Omental fat pad (tissue), 4 donors: ENCODE data around the gene RNGTT. TPM values are rescaled to one million over a fixed set of nuclear protein-coding genes. Genes with fewer than 3 reads are reported as not detected.
"Not testable (repeated sequence)": the region's sequence is repeated elsewhere in the genome, so short reads cannot be mapped to it uniquely, and the experiment has no call there.

ENCODE experiments used
- ATAC-seq: fragments of 150-250 bp; one replicate; pipeline ENCODE4 v1.9.1; 2016; ENCODE audit warnings: mild to moderate bottlenecking, moderate library complexity; ENCODE audit not compliant: low FRiP score
- DNase-seq: peaks from one replicate; pipeline ENCODE4 v3.0.0-alpha.2; 2019; ENCODE audit warnings: low spot score
- total RNA-seq, 4 donors: library from RNA; depleted of rRNA; stranded (reverse); fragments of >200 nt; gene quantifications; one replicate each; pipeline ENCODE4 v1.1.0, GENCODE V29; 2016
- TF ChIP-seq, protein P1 (sequence below), 3 donors: fragments of 450-650 bp; IDR thresholded peaks; one replicate each; pipeline ENCODE4 v1.5.1; 2016 to 2017; ENCODE audit warnings: antibody characterized with exemption in 3 of 3, mild to moderate bottlenecking in 3 of 3, moderate library complexity in 2 of 3

RNGTT gene
- total RNA-seq, 4 donors from 2014 or later: 12.6 to 21.7 (median 17.7) TPM

DNA sequence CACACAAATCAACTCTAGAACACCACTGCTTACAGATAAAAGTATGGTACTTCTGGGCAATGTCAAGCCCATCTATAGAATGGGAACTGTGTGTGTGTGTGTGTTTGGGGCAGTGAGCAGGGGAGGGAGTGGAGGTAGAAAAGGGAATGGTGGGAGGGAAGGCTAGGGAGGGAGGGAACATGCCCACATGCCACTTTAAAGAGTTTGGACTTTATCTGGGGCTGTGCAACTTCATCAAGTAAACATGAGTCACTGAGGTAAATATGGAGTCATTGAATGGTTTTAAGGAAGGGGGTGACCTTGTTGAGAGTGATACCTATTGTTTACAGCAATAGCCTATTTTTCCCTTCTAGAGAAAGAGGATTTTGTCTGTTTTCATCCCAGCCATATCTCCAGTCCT, 22.5 kb upstream of the RNGTT start:
- TF ChIP-seq, protein P1, sequence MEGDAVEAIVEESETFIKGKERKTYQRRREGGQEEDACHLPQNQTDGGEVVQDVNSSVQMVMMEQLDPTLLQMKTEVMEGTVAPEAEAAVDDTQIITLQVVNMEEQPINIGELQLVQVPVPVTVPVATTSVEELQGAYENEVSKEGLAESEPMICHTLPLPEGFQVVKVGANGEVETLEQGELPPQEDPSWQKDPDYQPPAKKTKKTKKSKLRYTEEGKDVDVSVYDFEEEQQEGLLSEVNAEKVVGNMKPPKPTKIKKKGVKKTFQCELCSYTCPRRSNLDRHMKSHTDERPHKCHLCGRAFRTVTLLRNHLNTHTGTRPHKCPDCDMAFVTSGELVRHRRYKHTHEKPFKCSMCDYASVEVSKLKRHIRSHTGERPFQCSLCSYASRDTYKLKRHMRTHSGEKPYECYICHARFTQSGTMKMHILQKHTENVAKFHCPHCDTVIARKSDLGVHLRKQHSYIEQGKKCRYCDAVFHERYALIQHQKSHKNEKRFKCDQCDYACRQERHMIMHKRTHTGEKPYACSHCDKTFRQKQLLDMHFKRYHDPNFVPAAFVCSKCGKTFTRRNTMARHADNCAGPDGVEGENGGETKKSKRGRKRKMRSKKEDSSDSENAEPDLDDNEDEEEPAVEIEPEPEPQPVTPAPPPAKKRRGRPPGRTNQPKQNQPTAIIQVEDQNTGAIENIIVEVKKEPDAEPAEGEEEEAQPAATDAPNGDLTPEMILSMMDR (IDR thresholded peaks at IDR 0.05): no peak
- ATAC-seq (no peak), DNase-seq (no peak)

DNA sequence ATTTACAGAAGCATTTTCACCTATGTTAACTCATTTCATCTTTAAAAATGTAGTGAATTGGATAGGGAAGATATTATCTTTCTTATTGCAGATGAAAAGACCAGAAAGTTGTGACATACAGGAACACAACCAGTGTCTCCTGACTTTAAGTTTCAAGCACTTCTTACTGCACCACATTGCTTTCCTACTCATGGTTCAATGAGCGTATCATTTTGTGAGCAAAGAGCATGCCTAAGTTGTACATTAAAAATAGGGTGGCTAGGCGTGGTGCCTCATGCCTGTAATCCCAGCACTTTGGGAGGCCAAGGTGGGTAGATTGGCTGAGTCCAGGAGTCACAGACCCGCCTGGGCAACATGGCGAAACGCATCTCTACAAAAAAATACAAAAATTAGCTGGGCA, 21.2 kb upstream of the RNGTT start:
- TF ChIP-seq, protein P1 (IDR thresholded peaks at IDR 0.05): no peak
- ATAC-seq (no peak), DNase-seq (no peak)

GRCh38 chr6:88984152-88984551, 20.7 kb upstream of the RNGTT start:
- no peak for ATAC-seq
- TF ChIP-seq, protein P1 (IDR thresholded peaks at IDR 0.05): no peak
- DNase-seq: no peak

- no peak for DNase-seq
- TF ChIP-seq, protein P1 (IDR thresholded peaks at IDR 0.05): peak in 1 of 3 donors; percentile 28
- ATAC-seq: peak; percentile 7
These were observed 20.1 kb upstream of the RNGTT start for GRCh38 chr6:88983532-88983931.

DNA sequence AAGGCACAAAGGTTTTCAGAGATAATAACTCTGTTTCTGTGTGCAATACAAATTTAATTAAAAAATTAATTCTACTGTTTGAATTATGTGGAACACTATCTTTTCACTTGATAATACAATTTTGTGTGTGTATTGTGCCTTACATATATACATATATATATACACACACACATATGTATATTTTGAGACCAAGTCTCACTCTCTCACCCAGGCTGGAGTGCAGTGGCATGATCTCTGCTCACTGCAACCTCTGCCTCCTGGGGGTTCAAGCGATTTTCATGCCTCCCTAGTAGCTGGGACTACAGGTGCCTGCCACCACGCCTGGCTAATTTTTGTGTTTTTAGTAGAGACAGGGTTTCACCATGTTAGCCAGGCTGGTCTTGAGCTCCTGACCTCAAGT, 19.7 kb upstream of the RNGTT start:
- ATAC-seq: peak; percentile 5
- DNase-seq: not testable (repeated sequence)

DNA sequence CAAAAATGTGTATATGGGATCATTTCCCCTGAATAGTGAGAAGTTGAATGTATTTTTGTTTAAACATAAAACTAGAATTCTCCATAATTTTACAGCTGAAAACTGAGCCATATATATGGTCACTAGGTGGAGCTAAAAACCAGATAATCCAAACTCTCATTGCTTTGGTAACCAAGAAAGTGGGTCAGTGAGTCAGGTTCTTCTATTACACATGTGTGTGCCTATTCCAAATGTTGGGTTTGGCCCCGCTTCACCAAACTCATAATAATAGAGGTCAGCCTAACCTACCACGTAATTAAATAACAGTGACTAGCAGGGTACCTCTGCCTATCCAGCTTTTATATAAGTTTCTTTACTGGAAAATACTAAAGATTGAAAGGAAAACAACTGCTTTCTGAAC, 19.3 kb upstream of the RNGTT start:
- ATAC-seq (peak; percentile 96), DNase-seq (no peak)
- TF ChIP-seq, protein P1 (IDR thresholded peaks at IDR 0.05): peak in 1 of 3 donors; percentile 22

- TF ChIP-seq, protein P1 (IDR thresholded peaks at IDR 0.05): no peak
- no peak for ATAC-seq
- no peak for DNase-seq
These were observed 12.0 kb upstream of the RNGTT start for GRCh38 chr6:88975369-88975768.
